Measurements from ENCODE around the gene OR1F1. TPM values are rescaled to one million over a fixed set of nuclear protein-coding genes. Genes with fewer than 3 reads are reported as not detected.

Gene OR1F1
- total and polyA plus RNA-seq, 2 donors (not counting 1 experiment from before 2014, with no cell fraction given) = not detected

GRCh38 chr16:3186946-3187690, 886 bp upstream of the OR1F1 start:
- no peak for ATAC-seq (ENCODE audit: low read depth)
- H3K4me1 ChIP-seq (ENCODE audit: control insufficient read depth in 2 of 2, insufficient read depth in 2 of 2, low read length in 2 of 2) = peaks cover 43 to 44% of the 10 kb centered on the region in 2 donors
- Mint-ChIP-seq H3K9me3 (ENCODE audit: insufficient read depth) (no peaks in the 10 kb centered on the region), H3K4me1 (peaks cover 52% of the 10 kb centered on the region), H3K27ac (no peak overlapping the region), H3K27me3 (peaks cover 75% of the 10 kb centered on the region), H3K4me3 (no peak overlapping the region)
- H3K36me3 ChIP-seq (replicated peaks in 1 of 2; ENCODE audit: control extremely low read depth in 1 of 2, control insufficient read depth in 1 of 2, extremely low read depth in 1 of 2, insufficient read depth in 2 of 2, low read length in 1 of 2) = no peaks in the 10 kb centered on the region
- no peak overlapping the region for H3K4me3 ChIP-seq (ENCODE audit: control extremely low read depth in 1 of 5, extremely low read depth in 1 of 5, insufficient read depth in 1 of 5, low read depth in 2 of 5, low read length in 4 of 5)
- H3K9ac ChIP-seq (ENCODE audit: low read length) = no peak overlapping the region
- H2AFZ ChIP-seq (ENCODE audit: insufficient read depth, low read depth, low read length, poor library complexity, severe bottlenecking) = no peak overlapping the region
- no peak overlapping the region for H3K4me2 ChIP-seq (replicated peaks; ENCODE audit: low read depth, low read length, poor library complexity, severe bottlenecking)
- TF ChIP-seq CTCF (IDR thresholded peaks at IDR 0.05) (no peak), EZH2 (IDR thresholded peaks at IDR 0.05; ENCODE audit: borderline replicate concordance, insufficient read depth, low read depth, low read length, poor library complexity, severe bottlenecking) (no peak)
- peaks cover 0 to 83% (median 11%) of the 10 kb centered on the region in 3 donors for H3K9me3 ChIP-seq (ENCODE audit: control extremely low read depth in 1 of 3, control insufficient read depth in 2 of 3, insufficient read depth in 1 of 3, low read length in 2 of 3)
- POLR2A ChIA-PET = interaction anchor here (0.6 kb wide), 1 partner anchor 64 kb away, joined by 6 read pairs; no protein-coding TSS in a partner anchor
- DNase-seq = no peak
- WGBS (ENCODE audit: insufficient coverage) = 87% methylated on average over 16 of the region's 23 CpGs
- no peak overlapping the region for H3K27ac ChIP-seq (ENCODE audit: low read length in 2 of 2)
- CTCF ChIA-PET = no interaction called here
- peaks cover 0 to 96% (median 73%) of the 10 kb centered on the region in 4 experiments for H3K27me3 ChIP-seq (replicated peaks in 1 of 4; ENCODE audit: control extremely low read depth in 1 of 4, control insufficient read depth in 3 of 4, insufficient read depth in 4 of 4, low read length in 3 of 4)
- intact Hi-C loops (cut with micrococcal nuclease) = no loop called here
- H4K20me1 ChIP-seq (ENCODE audit: control insufficient read depth, insufficient read depth, low read length, poor library complexity, severe bottlenecking) = no peaks in the 10 kb centered on the region
- no peaks in the 10 kb centered on the region for H3K79me2 ChIP-seq (ENCODE audit: control insufficient read depth, insufficient read depth, low read length)

- 7% methylated on average over 13 of the region's 13 CpGs for WGBS (ENCODE audit: insufficient coverage)
- no peaks in the 10 kb centered on the region for H3K36me3 ChIP-seq (replicated peaks in 1 of 2; ENCODE audit: control extremely low read depth in 1 of 2, control insufficient read depth in 1 of 2, extremely low read depth in 1 of 2, insufficient read depth in 2 of 2, low read length in 1 of 2)
- H3K79me2 ChIP-seq (ENCODE audit: control insufficient read depth, insufficient read depth, low read length) = no peaks in the 10 kb centered on the region
- ChIA-PET POLR2A (no interaction called here), CTCF (no interaction called here)
- H3K9ac ChIP-seq (ENCODE audit: low read length) = no peak overlapping the region
- DNase-seq (no peak), ATAC-seq (ENCODE audit: low read depth) (no peak)
- peaks cover 0 to 83% (median 11%) of the 10 kb centered on the region in 3 donors for H3K9me3 ChIP-seq (ENCODE audit: control extremely low read depth in 1 of 3, control insufficient read depth in 2 of 3, insufficient read depth in 1 of 3, low read length in 2 of 3)
- H3K27ac ChIP-seq (ENCODE audit: low read length in 2 of 2) = no peak overlapping the region
- peaks cover 0 to 96% (median 73%) of the 10 kb centered on the region in 4 experiments for H3K27me3 ChIP-seq (replicated peaks in 1 of 4; ENCODE audit: control extremely low read depth in 1 of 4, control insufficient read depth in 3 of 4, insufficient read depth in 4 of 4, low read length in 3 of 4)
- peak overlapping the region; percentile 19 for H2AFZ ChIP-seq (ENCODE audit: insufficient read depth, low read depth, low read length, poor library complexity, severe bottlenecking)
- Mint-ChIP-seq H3K27ac (no peak overlapping the region), H3K9me3 (ENCODE audit: insufficient read depth) (no peaks in the 10 kb centered on the region), H3K4me1 (peaks cover 41% of the 10 kb centered on the region), H3K4me3 (peak overlapping the region; percentile 73), H3K27me3 (peaks cover 68% of the 10 kb centered on the region)
- H3K4me2 ChIP-seq (replicated peaks; ENCODE audit: low read depth, low read length, poor library complexity, severe bottlenecking) = peak overlapping the region; percentile 60
- H3K4me3 ChIP-seq (ENCODE audit: control extremely low read depth in 1 of 5, extremely low read depth in 1 of 5, insufficient read depth in 1 of 5, low read depth in 2 of 5, low read length in 4 of 5) = peak overlapping the region in 1 of 5 experiments; percentile 1
- H3K4me1 ChIP-seq (ENCODE audit: control insufficient read depth in 2 of 2, insufficient read depth in 2 of 2, low read length in 2 of 2) = peaks cover 29 to 32% of the 10 kb centered on the region in 2 donors
- intact Hi-C loops (cut with micrococcal nuclease) = loop anchor here (2.0 kb wide), 1 partner anchor 14 kb away; no protein-coding TSS in a partner anchor
- H4K20me1 ChIP-seq (ENCODE audit: control insufficient read depth, insufficient read depth, low read length, poor library complexity, severe bottlenecking) = no peaks in the 10 kb centered on the region
- no peak for TF ChIP-seq EZH2 (IDR thresholded peaks at IDR 0.05; ENCODE audit: borderline replicate concordance, insufficient read depth, low read depth, low read length, poor library complexity, severe bottlenecking)
- no peak for TF ChIP-seq CTCF (IDR thresholded peaks at IDR 0.05)
Measured at GRCh38 chr16:3188675-3188924, 596 bp downstream of the OR1F1 start.
